NCI-H2171 (cell line): Measurements from ENCODE around the gene CGB3.
"Not testable (repeated sequence)": the region's sequence is repeated elsewhere in the genome, so short reads cannot be mapped to it uniquely, and the experiment has no call there.

ENCODE experiments used
- DNase-seq: peaks from one replicate; lab custom pipeline; 2025; lab: John Stamatoyannopoulos, UW

The CGB3 gene

GRCh38 chr19:49024233-49024632 is at the start of gene CGB3:
TSS of gene CGB3 (minus strand) at chr19:49024333. CDS start at chr19:49023971, 362 bp downstream.
- not testable (repeated sequence) for DNase-seq

- DNase-seq, result no peak
Observed at GRCh38 chr19:49071860-49072547, 47.9 kb upstream of the CGB3 start.

GRCh38 chr19:49070416-49070815 is 46.3 kb upstream of the CGB3 start:
- DNase-seq, result no peak

GRCh38 chr19:49069026-49069425 is 44.9 kb upstream of the CGB3 start:
- no peak for DNase-seq

- DNase-seq, result peak; percentile 62
Observed at GRCh38 chr19:49067554-49067953, 43.4 kb upstream of the CGB3 start.

GRCh38 chr19:49065905-49066512 is 41.9 kb upstream of the CGB3 start:
- DNase-seq, result no peak

- no peak for DNase-seq
Observed at GRCh38 chr19:49064768-49065611, 40.9 kb upstream of the CGB3 start, which contains the start of gene NTF4. TSS of gene NTF4 (minus strand) at chr19:49064818. CDS start at chr19:49061997, 2,821 bp downstream.

GRCh38 chr19:49064029-49064629 is 40.0 kb upstream of the CGB3 start:
- DNase-seq, result no peak

- DNase-seq, result no peak
Observed at GRCh38 chr19:49061445-49061844, 37.3 kb upstream of the CGB3 start.

- DNase-seq, result no peak
Observed at GRCh38 chr19:49061000-49061399, 36.9 kb upstream of the CGB3 start.

- DNase-seq, result no peak
Observed at GRCh38 chr19:49059053-49059452, 34.9 kb upstream of the CGB3 start.

- DNase-seq, result no peak
Observed at GRCh38 chr19:49058562-49058961, 34.4 kb upstream of the CGB3 start.

GRCh38 chr19:49057636-49058234 is 33.6 kb upstream of the CGB3 start, which contains the start of gene CGB7:
TSS of gene CGB7 (minus strand) at chr19:49057749. CDS start at chr19:49055375, 2,374 bp downstream.
- no peak for DNase-seq

GRCh38 chr19:49056902-49057596 is 32.9 kb upstream of the CGB3 start:
- not testable (repeated sequence) for DNase-seq

GRCh38 chr19:49056101-49056901 is 32.2 kb upstream of the CGB3 start:
- no peak for DNase-seq

- not testable (repeated sequence) for DNase-seq
Observed at GRCh38 chr19:49050376-49051033, 26.4 kb upstream of the CGB3 start.

- not testable (repeated sequence) for DNase-seq
Observed at GRCh38 chr19:49049834-49050233, 25.7 kb upstream of the CGB3 start.

- not testable (repeated sequence) for DNase-seq
Observed at GRCh38 chr19:49049011-49049410, 24.9 kb upstream of the CGB3 start, which contains the start of gene CGB8. TSS of gene CGB8 (minus strand) at chr19:49049111. CDS start at chr19:49048739, 372 bp downstream.

- DNase-seq, result not testable (repeated sequence)
Observed at GRCh38 chr19:49043548-49043947, 19.4 kb upstream of the CGB3 start, which contains the start of gene CGB5. TSS of gene CGB5 (plus strand) at chr19:49043848. CDS start at chr19:49044210, 362 bp downstream.
